ENCODE data around the gene SDHA.

Gene SDHA

DNA sequence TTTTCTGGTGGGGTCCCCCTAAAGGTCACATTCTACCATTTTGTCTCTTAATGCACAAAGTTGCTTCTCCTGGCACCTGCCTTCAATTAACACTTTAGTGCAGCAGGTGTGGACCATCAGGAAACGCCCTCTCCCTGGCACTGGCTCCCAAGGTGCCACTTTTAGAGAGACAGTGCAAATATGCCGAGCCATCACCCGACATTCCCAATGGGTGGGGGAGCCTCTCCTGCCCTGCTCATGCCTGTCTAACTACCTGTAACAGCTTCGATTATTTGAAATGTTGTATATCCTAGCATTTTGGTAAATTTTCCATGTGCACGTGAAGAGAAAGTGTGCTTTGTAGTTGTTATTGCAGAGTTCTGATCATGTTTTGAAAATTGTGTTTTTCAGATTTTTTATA lies 40.0 kb upstream of the SDHA start:
- TF ChIP-seq POLR2A (IDR thresholded peaks at IDR 0.05; ENCODE audit: extremely low read depth, insufficient read length) (no peak), MYC (IDR thresholded peaks at IDR 0.05; ENCODE audit: low read depth, low read length) (no peak)
- TF ChIP-seq, protein P1, sequence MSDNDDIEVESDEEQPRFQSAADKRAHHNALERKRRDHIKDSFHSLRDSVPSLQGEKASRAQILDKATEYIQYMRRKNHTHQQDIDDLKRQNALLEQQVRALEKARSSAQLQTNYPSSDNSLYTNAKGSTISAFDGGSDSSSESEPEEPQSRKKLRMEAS (IDR thresholded peaks at IDR 0.05; ENCODE audit: low read depth, low read length): no peak
- TF ChIP-seq, protein P2, sequence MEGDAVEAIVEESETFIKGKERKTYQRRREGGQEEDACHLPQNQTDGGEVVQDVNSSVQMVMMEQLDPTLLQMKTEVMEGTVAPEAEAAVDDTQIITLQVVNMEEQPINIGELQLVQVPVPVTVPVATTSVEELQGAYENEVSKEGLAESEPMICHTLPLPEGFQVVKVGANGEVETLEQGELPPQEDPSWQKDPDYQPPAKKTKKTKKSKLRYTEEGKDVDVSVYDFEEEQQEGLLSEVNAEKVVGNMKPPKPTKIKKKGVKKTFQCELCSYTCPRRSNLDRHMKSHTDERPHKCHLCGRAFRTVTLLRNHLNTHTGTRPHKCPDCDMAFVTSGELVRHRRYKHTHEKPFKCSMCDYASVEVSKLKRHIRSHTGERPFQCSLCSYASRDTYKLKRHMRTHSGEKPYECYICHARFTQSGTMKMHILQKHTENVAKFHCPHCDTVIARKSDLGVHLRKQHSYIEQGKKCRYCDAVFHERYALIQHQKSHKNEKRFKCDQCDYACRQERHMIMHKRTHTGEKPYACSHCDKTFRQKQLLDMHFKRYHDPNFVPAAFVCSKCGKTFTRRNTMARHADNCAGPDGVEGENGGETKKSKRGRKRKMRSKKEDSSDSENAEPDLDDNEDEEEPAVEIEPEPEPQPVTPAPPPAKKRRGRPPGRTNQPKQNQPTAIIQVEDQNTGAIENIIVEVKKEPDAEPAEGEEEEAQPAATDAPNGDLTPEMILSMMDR (IDR thresholded peaks at IDR 0.05; ENCODE audit: low read depth, low read length): no peak
- no peak overlapping the region for H3K4me3 ChIP-seq (ENCODE audit: low read depth, low read length)
- no peak for DNase-seq (ENCODE audit: low read depth)

DNA sequence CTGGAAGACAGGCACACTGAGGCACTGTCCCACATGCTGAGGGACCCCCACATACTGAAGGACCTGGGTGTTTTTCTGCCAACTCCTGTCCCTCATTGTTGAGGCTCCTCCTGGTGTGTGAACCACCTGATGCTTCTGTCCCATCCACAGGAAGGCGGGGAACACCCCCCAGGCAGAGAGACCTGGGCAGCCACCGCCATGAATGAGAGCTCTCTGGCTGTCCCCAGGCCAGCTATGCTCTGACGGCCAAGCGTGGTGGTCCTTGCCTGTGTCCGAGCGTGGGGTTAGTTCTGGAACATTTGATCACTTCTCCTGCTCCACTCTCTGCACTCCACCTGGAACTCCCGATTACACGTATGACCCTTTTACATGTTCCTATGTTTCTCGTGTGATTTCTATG lies 38.7 kb upstream of the SDHA start:
- H3K4me3 ChIP-seq (ENCODE audit: low read depth, low read length): no peak overlapping the region
- no peak for DNase-seq (ENCODE audit: low read depth)
- TF ChIP-seq, protein P1 (IDR thresholded peaks at IDR 0.05; ENCODE audit: low read depth, low read length): no peak

DNA sequence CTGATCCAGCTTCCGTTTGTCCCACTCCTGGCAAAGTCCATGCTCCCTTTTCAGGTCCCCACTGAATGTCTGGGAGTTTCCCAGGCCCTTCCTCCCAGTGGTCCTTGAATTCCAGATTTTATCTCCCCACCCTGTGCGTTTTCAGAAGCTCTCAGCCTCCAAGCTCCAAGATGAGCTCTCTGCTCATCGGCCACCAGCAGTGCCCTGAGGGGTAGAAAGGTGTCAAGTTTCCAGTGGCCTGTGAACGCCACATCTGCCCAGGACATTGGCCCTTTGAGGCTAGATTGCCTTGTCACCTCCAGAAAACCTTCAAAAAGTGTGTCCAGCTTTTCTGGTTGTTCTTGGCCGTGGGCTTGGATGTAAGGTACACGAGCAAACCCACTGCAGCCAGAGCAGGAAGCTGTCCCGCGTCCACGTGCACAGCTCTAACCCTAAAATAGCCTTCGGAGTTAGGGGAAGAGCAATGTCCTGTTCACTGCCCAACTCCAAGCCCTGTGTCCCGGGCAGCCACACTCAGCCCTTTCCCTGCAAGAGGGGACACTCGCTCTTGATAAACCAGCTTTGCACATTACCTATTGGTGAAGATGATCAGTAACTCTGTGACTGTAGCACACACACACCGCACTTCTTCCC lies 37.7 kb upstream of the SDHA start:
- TF ChIP-seq, protein P2 (IDR thresholded peaks at IDR 0.05; ENCODE audit: low read depth, low read length): no peak
- TF ChIP-seq, protein P1 (IDR thresholded peaks at IDR 0.05; ENCODE audit: low read depth, low read length): no peak
- no peak for TF ChIP-seq MYC (IDR thresholded peaks at IDR 0.05; ENCODE audit: low read depth, low read length)
- TF ChIP-seq POLR2A (IDR thresholded peaks at IDR 0.05; ENCODE audit: extremely low read depth, insufficient read length): no peak

DNA sequence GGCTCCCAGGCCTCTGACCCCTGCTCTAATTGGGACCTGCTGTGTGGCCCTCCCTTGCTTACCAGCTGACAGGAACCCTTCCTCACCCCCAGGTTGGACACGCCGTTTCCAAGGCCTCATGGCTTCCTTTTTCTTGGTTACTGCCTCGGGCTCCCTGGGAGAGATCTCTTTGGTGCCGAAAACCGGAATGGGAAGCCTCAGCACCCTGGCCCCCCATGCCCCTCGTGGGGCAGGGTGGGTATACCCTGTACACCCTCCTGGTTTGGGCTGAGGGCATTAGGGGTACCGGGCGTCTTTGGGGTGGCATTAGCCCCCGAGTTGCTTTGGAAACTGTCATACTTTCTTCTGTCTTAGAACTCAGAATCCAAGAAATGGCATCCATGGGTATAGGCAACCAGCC lies 37.0 kb upstream of the SDHA start:
- H3K4me3 ChIP-seq (ENCODE audit: low read depth, low read length): no peak overlapping the region
- TF ChIP-seq POLR2A (IDR thresholded peaks at IDR 0.05; ENCODE audit: extremely low read depth, insufficient read length): no peak
- no peak for TF ChIP-seq MYC (IDR thresholded peaks at IDR 0.05; ENCODE audit: low read depth, low read length)
- TF ChIP-seq, protein P1 (IDR thresholded peaks at IDR 0.05; ENCODE audit: low read depth, low read length): no peak
- DNase-seq (ENCODE audit: low read depth): no peak

More for the DNA sequence above, 37.7 kb upstream of the SDHA start:
- no peak for DNase-seq (ENCODE audit: low read depth)
- no peak overlapping the region for H3K4me3 ChIP-seq (ENCODE audit: low read depth, low read length)

DNA sequence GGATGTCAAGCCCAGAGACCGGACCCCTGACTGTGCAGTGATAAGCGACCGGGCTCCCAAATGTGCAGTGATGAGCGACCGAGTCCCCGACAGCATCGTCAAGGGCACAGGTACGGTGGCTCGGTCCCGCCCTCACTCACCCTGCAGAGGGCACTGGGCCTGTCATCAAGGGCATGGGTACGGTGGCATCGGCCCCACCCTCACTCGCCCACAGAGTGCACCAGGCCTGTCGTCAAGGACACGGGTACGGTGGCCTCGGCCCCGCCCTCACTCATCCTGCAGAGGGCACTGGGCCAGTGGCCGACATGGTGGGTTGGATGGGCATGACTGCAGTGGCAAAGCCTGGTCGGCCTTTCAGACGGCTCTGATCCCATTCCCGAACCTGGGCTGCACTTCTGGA lies 36.6 kb upstream of the SDHA start:
- TF ChIP-seq, protein P2 (IDR thresholded peaks at IDR 0.05; ENCODE audit: low read depth, low read length): no peak
- TF ChIP-seq, protein P1 (IDR thresholded peaks at IDR 0.05; ENCODE audit: low read depth, low read length): no peak
- TF ChIP-seq MYC (IDR thresholded peaks at IDR 0.05; ENCODE audit: low read depth, low read length): no peak
- no peak for TF ChIP-seq POLR2A (IDR thresholded peaks at IDR 0.05; ENCODE audit: extremely low read depth, insufficient read length)
- H3K4me3 ChIP-seq (ENCODE audit: low read depth, low read length): no peak overlapping the region
- DNase-seq (ENCODE audit: low read depth): no peak

DNA sequence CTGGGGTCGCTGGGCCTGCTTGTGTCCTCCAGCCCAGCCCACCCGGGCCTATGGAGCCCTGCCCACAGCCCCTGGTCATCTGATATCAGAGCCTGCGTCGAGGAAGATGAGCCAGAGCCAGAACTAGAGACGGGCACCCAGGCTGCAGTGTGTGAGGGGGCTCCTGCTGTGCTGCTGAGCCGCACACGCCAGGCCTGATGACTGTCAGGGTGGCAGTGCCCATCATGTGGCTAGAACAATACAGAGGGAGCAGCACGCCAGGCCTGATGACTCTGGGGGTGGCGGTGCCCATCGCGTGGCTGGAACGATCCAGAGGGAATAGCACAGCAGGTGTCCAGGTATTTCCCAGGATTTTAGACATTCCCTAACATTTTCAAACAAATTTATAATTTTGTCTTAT lies 36.0 kb upstream of the SDHA start:
- H3K4me3 ChIP-seq (ENCODE audit: low read depth, low read length): no peak overlapping the region
- DNase-seq (ENCODE audit: low read depth): no peak
- TF ChIP-seq, protein P2 (IDR thresholded peaks at IDR 0.05; ENCODE audit: low read depth, low read length): no peak
- TF ChIP-seq POLR2A (IDR thresholded peaks at IDR 0.05; ENCODE audit: extremely low read depth, insufficient read length) (no peak), MYC (IDR thresholded peaks at IDR 0.05; ENCODE audit: low read depth, low read length) (no peak)
- TF ChIP-seq, protein P1 (IDR thresholded peaks at IDR 0.05; ENCODE audit: low read depth, low read length): no peak

Measured in NB4 (cell line).